Measurements from ENCODE around the gene GRIK1.

Gene GRIK1

GRCh38 chr21:29712818-29713217, 227.0 kb downstream of the GRIK1 start:
- no peak for DNase-seq

GRCh38 chr21:29711236-29711635, 228.6 kb downstream of the GRIK1 start:
- DNase-seq: no peak

GRCh38 chr21:29710498-29710897, 229.3 kb downstream of the GRIK1 start:
- DNase-seq: no peak

GRCh38 chr21:29708401-29708800, 231.4 kb downstream of the GRIK1 start:
- DNase-seq: no peak

- no peak for DNase-seq
Measured at GRCh38 chr21:29704719-29705118, 235.1 kb downstream of the GRIK1 start.

- DNase-seq: no peak
Measured at GRCh38 chr21:29701676-29702075, 238.1 kb downstream of the GRIK1 start.

GRCh38 chr21:29697555-29698193, 242.1 kb downstream of the GRIK1 start:
- DNase-seq: no peak

GRCh38 chr21:29696937-29697336, 242.9 kb downstream of the GRIK1 start:
- no peak for DNase-seq

- no peak for DNase-seq
Measured at GRCh38 chr21:29691616-29692491, 247.9 kb downstream of the GRIK1 start.

- DNase-seq: no peak
Measured at GRCh38 chr21:29689753-29690152, 250.0 kb downstream of the GRIK1 start.

GRCh38 chr21:29684106-29684505, 255.7 kb downstream of the GRIK1 start:
- no peak for DNase-seq

GRCh38 chr21:29682800-29683199, 257.0 kb downstream of the GRIK1 start:
- DNase-seq: no peak

GRCh38 chr21:29680273-29680672, 259.5 kb downstream of the GRIK1 start:
- DNase-seq: no peak

- no peak for DNase-seq
Measured at GRCh38 chr21:29678626-29679025, 261.2 kb downstream of the GRIK1 start.

GRCh38 chr21:29677326-29677725, 262.5 kb downstream of the GRIK1 start:
- no peak for DNase-seq

GRCh38 chr21:29676395-29676794, 263.4 kb downstream of the GRIK1 start:
- no peak for DNase-seq

GRCh38 chr21:29675451-29675850, 264.3 kb downstream of the GRIK1 start:
- no peak for DNase-seq

- no peak for DNase-seq
Measured at GRCh38 chr21:29674343-29674742, 265.5 kb downstream of the GRIK1 start.

- DNase-seq: no peak
Measured at GRCh38 chr21:29673096-29673610, 266.6 kb downstream of the GRIK1 start.

- DNase-seq: no peak
Measured at GRCh38 chr21:29671728-29672127, 268.1 kb downstream of the GRIK1 start.

- no peak for DNase-seq
Measured at GRCh38 chr21:29670228-29670627, 269.6 kb downstream of the GRIK1 start.

- DNase-seq: no peak
Measured at GRCh38 chr21:29669416-29669815, 270.4 kb downstream of the GRIK1 start.

- DNase-seq: no peak
Measured at GRCh38 chr21:29667651-29668050, 272.1 kb downstream of the GRIK1 start.

- DNase-seq: no peak
Measured at GRCh38 chr21:29664615-29665014, 275.2 kb downstream of the GRIK1 start.

Measured in DMS79 (cell line).